ENCODE results near the gene UTP25.

GRCh38 chr1:209862391-209863356, 34.9 kb downstream of the UTP25 start:
- TF ChIP-seq SP1 (IDR thresholded peaks at IDR 0.05) (no peak), L3MBTL2 (conservative IDR thresholded peaks at IDR 0.05) (no peak), FOXK2 (IDR thresholded peaks at IDR 0.05) (no peak), CTBP1 (IDR thresholded peaks at IDR 0.05; ENCODE audit: borderline replicate concordance) (no peak), FOXA1 (IDR thresholded peaks at IDR 0.05) (no peak), BHLHE40 (IDR thresholded peaks at IDR 0.05; ENCODE audit: borderline replicate concordance) (no peak), TARDBP (IDR thresholded peaks at IDR 0.05) (no peak), FOXM1 (IDR thresholded peaks at IDR 0.05; ENCODE audit: borderline replicate concordance) (no peak), ARNT (IDR thresholded peaks at IDR 0.05) (no peak), ZNF384 (IDR thresholded peaks at IDR 0.05) (no peak)

Data from HEK293T (cell line).